ENCODE data around the gene SNX27.

SNX27 gene

GRCh38 chr1:151706464-151707415, 94.9 kb downstream of the SNX27 start:
- no peak for DNase-seq

DNA sequence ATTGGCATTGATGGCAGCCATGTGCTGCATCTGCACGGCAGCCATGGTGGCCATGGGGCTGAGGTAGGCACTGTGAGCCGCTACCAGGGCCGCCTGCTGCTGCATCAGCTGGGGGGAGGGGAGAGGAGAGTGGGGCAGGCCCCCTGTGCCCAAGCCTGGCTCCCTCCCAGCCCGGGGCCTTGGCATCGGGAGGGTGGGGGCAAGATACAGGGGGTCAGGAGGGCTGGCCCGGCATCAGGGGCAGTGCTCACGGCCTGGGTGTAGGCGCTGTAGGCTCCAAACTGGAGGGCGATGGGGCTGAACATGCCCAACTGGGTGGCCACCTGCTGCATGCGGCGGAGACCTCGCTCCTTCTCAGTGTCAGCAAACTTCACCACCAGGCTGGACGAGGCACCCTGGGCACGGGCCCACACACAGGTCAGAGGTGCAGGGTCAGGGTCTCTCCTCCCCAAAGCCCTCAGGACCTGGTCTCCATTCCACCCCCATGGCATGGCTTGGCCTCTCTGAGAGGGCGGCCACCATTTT, 95.8 kb downstream of the SNX27 start:
- no peak for DNase-seq

- DNase-seq, result no peak
These were observed 97.0 kb downstream of the SNX27 start for GRCh38 chr1:151708891-151709290.

DNA sequence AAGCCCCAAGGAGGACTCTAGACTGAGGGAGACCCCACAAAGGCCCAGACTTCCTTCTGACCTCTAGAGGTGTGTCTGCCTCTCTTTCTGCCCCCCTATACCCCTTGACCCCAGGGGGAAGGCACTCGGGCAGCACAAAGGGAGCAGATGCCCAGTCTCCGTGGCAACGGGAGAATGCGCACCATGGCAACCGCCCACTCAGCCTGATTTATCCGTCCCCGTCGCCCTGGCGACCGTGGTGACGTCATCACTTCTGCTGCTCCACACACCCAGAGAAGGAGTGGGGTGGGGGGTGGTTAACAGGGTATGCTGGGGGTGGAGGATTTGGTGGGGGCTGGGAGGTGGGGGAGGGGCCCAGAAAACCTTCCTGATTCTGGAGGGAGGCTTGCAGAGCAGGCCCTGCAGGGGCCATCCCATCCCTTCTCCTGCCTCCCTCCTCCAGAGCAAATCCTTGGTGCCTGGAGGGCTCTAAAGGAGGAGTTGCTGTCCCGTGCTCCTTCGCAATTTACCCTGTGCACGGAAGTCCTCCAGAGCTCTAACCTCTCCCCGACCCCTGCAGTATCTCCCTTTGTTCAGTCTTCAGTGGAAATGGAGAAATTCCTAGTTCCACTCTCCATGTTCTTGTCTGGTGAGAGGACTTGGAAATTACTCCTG, 98.5 kb downstream of the SNX27 start:
- DNase-seq, result peak; percentile 45

GRCh38 chr1:151711044-151711800, 99.4 kb downstream of the SNX27 start:
- DNase-seq, result no peak

DNA sequence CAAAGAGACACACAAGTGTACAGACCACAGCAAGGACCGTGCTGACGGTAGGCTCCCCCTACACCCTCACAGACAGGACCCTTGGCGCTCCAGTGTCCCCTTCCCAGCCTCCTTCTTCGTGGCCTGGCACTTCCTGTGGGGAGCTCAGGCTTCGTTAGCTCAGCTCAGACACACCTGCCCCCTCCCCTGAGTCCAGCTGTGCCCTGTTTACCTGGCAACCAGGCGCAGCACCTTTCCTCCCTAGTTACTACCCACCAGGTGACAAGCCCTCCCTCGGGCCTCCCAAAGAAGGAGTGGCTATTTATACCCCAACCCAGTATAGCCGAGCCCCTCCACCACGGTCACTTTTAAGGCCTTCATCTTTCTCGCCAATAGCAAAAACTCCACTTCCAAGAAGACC, 100.1 kb downstream of the SNX27 start:
- no peak for DNase-seq

- DNase-seq, result no peak
These were observed 101.2 kb downstream of the SNX27 start for GRCh38 chr1:151713044-151713443.

- DNase-seq, result peak; percentile 82
These were observed 102.0 kb downstream of the SNX27 start for GRCh38 chr1:151713874-151714273.

- DNase-seq, result no peak
These were observed 103.2 kb downstream of the SNX27 start for GRCh38 chr1:151714820-151715725.

DNA sequence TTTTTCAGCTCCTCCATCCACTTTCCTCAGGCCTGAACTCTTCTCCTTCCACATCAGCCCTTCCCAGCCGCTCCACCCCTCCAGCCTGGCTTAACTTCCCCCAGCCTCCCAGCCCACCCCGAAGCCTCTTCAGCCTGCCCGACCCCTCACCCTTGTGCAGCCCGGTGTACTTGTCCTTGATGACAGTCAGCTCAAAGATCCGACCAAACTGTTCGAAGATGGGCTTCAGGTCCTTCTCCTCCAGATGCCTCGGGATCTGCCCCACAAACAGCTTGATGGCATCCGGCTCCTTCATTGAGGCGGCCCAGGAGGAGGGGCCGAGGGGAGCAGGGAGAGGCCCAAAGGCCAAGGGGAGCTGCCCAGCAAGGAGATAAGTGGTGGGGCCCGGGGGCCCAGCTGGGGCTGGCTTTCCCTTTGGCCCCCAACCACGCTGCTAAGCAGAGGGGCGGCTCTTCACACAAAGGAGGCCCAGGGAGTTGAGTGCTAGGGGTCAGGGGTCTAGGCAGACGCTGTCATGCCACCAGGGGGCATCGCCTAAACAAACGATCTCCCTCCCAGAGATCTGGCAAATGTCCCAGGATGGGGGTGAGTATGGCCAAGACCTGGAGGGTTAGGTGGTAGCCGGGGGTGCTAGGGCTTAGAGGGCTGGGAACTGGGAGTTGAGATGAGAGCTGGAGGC, 104.0 kb downstream of the SNX27 start:
- peak; percentile 62 for DNase-seq

DNA sequence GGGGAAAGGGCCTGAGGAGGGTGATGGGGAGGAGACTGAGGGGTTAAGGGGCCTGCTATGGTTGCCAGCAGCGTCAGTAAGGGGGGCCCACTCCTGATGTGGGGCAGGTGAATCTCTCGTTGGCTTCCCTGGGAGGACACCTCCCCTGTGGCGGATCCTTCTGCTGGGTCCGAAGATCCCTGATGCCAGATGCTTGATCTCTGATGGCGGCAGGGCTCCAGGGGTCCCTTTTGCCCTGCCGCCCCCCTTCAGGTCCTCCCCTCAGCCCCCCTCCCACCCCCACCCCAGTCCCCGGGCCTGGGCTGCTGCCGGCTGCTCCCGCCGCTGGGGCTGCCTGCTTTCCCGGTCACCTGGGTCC, 104.5 kb downstream of the SNX27 start:
- DNase-seq, result no peak

- DNase-seq, result peak; percentile 99
These were observed 105.2 kb downstream of the SNX27 start, which contains the start of gene CELF3 for GRCh38 chr1:151716771-151717631. Gene CELF3, minus strand, starts transcription at chr1:151716803. Its CDS starts 783 bp downstream, at chr1:151716020.

DNA sequence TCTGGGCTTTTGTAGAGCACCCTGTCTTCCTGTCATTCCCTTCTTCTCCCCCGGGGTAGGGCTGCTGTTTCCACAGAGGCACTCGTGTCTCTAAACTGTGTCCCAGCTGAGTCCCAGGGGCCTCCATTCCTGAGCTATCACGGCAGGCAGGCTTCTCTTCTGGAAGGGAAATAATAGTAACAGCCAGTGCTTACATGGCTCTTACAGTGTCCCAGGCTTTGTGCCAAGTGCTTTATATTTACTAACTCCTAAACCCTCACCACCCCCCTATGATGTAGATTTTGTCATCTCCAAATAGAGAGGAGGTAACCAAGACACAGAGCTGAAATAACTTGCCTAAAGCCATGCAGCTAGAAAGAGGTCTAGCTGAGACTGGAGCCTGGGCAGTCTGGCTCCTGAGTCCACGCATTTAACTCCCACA, 106.2 kb downstream of the SNX27 start:
- no peak for DNase-seq

DNA sequence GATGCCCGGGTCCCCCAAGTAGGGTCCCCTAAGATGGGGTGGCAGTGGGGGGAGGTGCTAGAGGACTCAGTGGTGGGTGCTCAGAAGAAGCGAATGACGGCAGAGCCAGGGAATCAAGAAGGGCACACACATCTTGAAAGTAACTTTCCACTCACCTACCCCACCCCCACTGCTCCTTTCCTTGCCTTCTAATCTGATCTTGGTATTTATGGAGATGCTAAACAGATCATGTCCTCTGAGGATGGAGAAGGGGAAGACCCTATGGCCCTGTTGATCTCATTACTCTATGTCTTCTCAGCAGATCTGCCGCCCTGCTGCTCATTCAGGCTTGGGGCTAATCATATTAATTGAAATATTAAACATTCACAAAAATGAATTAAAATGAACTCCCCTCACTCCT, 106.8 kb downstream of the SNX27 start:
- DNase-seq, result no peak

- peak; percentile 71 for DNase-seq
These were observed 108.3 kb downstream of the SNX27 start for GRCh38 chr1:151720125-151720524.

DNA sequence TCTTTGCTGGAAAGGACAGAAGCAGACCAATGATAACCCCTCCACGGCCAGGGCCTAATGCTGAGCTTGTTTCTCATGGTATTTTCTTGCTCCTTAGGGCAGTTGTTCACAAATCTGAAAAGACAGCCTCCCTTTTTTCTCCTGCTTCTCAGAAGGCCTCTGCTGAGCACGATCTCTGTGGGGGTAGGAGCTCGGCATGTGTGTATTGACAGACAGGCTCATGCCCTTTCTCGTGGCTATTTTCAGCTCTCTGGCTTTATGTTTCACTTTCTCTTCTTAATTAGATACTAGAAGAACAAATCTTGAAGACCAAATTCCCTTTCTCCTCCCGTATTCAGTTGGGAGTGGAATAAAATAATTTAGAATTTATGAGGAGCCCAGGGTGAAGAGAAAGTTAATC, 108.7 kb downstream of the SNX27 start:
- no peak for DNase-seq

GRCh38 chr1:151720974-151721787, 109.3 kb downstream of the SNX27 start, which contains the start of gene RIIAD1:
Gene RIIAD1, plus strand, starts transcription at chr1:151721522. Its CDS starts 15 bp downstream, at chr1:151721537.
- DNase-seq, result peak; percentile 15

GRCh38 chr1:151721788-151722510, 110.1 kb downstream of the SNX27 start:
- no peak for DNase-seq
